Measurements from ENCODE around the gene HDAC4. TPM values are rescaled to one million over a fixed set of nuclear protein-coding genes. Genes with fewer than 3 reads are reported as not detected.

Gene HDAC4
- total RNA-seq, 1 donor from 2014 or later: 44.7 TPM

- Mint-ChIP-seq H3K4me3 (no peak overlapping the region), H3K36me3 (ENCODE audit: low read depth) (no peaks in the 10 kb centered on the region), H3K27ac (no peak overlapping the region), H3K4me1 (peaks cover 33% of the 10 kb centered on the region), H3K27me3 (no peaks in the 10 kb centered on the region), H3K9me3 (no peaks in the 10 kb centered on the region)
- intact Hi-C loops (cut with micrococcal nuclease): no loop called here
- peak; percentile 57 for DNase-seq
Measured at GRCh38 chr2:239303711-239304532, 96.9 kb downstream of the HDAC4 start.

GRCh38 chr2:239302808-239303557, 97.8 kb downstream of the HDAC4 start:
- Mint-ChIP-seq H3K9me3 (no peaks in the 10 kb centered on the region), H3K4me3 (no peak overlapping the region), H3K27me3 (no peaks in the 10 kb centered on the region), H3K4me1 (peaks cover 39% of the 10 kb centered on the region), H3K27ac (no peak overlapping the region), H3K36me3 (ENCODE audit: low read depth) (peaks cover 3% of the 10 kb centered on the region)
- no peak for DNase-seq
- intact Hi-C loops (cut with micrococcal nuclease): no loop called here

GRCh38 chr2:239302083-239302807, 98.6 kb downstream of the HDAC4 start:
- Mint-ChIP-seq H3K27me3 (no peaks in the 10 kb centered on the region), H3K36me3 (ENCODE audit: low read depth) (peaks cover 3% of the 10 kb centered on the region), H3K27ac (no peak overlapping the region), H3K4me3 (no peak overlapping the region), H3K9me3 (no peaks in the 10 kb centered on the region), H3K4me1 (peaks cover 45% of the 10 kb centered on the region)
- no peak for DNase-seq
- intact Hi-C loops (cut with micrococcal nuclease): no loop called here

GRCh38 chr2:239300871-239301735, 99.7 kb downstream of the HDAC4 start:
- Mint-ChIP-seq H3K27ac (no peak overlapping the region), H3K9me3 (no peaks in the 10 kb centered on the region), H3K27me3 (no peaks in the 10 kb centered on the region), H3K36me3 (ENCODE audit: low read depth) (peaks cover 3% of the 10 kb centered on the region), H3K4me3 (no peak overlapping the region), H3K4me1 (peaks cover 51% of the 10 kb centered on the region)
- intact Hi-C loops (cut with micrococcal nuclease): no loop called here
- no peak for DNase-seq

- no peak overlapping the region for H3K4me3 Mint-ChIP-seq
- H3K36me3 Mint-ChIP-seq (ENCODE audit: low read depth): peaks cover 3% of the 10 kb centered on the region
- H3K27me3 Mint-ChIP-seq: no peaks in the 10 kb centered on the region
- H3K4me1 Mint-ChIP-seq: peaks cover 59% of the 10 kb centered on the region
- no peak for DNase-seq
- no peak overlapping the region for H3K27ac Mint-ChIP-seq
- intact Hi-C loops (cut with micrococcal nuclease): no loop called here
- no peaks in the 10 kb centered on the region for H3K9me3 Mint-ChIP-seq
Measured at GRCh38 chr2:239300242-239300641, 100.6 kb downstream of the HDAC4 start.

GRCh38 chr2:239299218-239299939, 101.4 kb downstream of the HDAC4 start:
- Mint-ChIP-seq H3K27me3 (no peaks in the 10 kb centered on the region), H3K9me3 (no peaks in the 10 kb centered on the region), H3K4me3 (no peak overlapping the region), H3K4me1 (peaks cover 61% of the 10 kb centered on the region), H3K36me3 (ENCODE audit: low read depth) (peaks cover 3% of the 10 kb centered on the region), H3K27ac (peak overlapping the region; percentile 51)
- DNase-seq: no peak
- intact Hi-C loops (cut with micrococcal nuclease): loop anchor here (5.0 kb wide), 1 partner anchor 42 kb away; no protein-coding TSS in a partner anchor

- peak overlapping the region; percentile 85 for H3K27ac Mint-ChIP-seq
- H3K4me3 Mint-ChIP-seq: peak overlapping the region; percentile 81
- H3K27me3 Mint-ChIP-seq: peaks cover under 1% of the 10 kb centered on the region
- peak; percentile 92 for DNase-seq
- peaks cover 64% of the 10 kb centered on the region for H3K4me1 Mint-ChIP-seq
- H3K36me3 Mint-ChIP-seq (ENCODE audit: low read depth): peaks cover 5% of the 10 kb centered on the region
- intact Hi-C loops (cut with micrococcal nuclease): loop anchor here (1.0 to 5.0 kb wide), 5 partner anchors 9 to 82 kb away; no protein-coding TSS in a partner anchor
- H3K9me3 Mint-ChIP-seq: no peaks in the 10 kb centered on the region
Measured at GRCh38 chr2:239298116-239298804, 102.6 kb downstream of the HDAC4 start.

- peak; percentile 76 for DNase-seq
- peaks cover 7% of the 10 kb centered on the region for H3K36me3 Mint-ChIP-seq (ENCODE audit: low read depth)
- peak overlapping the region; percentile 81 for H3K4me3 Mint-ChIP-seq
- no peaks in the 10 kb centered on the region for H3K9me3 Mint-ChIP-seq
- peak overlapping the region; percentile 85 for H3K27ac Mint-ChIP-seq
- H3K4me1 Mint-ChIP-seq: peaks cover 64% of the 10 kb centered on the region
- peaks cover 1% of the 10 kb centered on the region for H3K27me3 Mint-ChIP-seq
- intact Hi-C loops (cut with micrococcal nuclease): loop anchor here (1.0 to 5.0 kb wide), 5 partner anchors 8 to 81 kb away; no protein-coding TSS in a partner anchor
Measured at GRCh38 chr2:239297142-239298004, 103.4 kb downstream of the HDAC4 start.

GRCh38 chr2:239296020-239296932, 104.5 kb downstream of the HDAC4 start:
- Mint-ChIP-seq H3K36me3 (ENCODE audit: low read depth) (peaks cover 9% of the 10 kb centered on the region), H3K4me1 (peaks cover 57% of the 10 kb centered on the region), H3K27ac (peak overlapping the region; percentile 1), H3K27me3 (peaks cover 1% of the 10 kb centered on the region), H3K9me3 (no peaks in the 10 kb centered on the region), H3K4me3 (peak overlapping the region; percentile 81)
- DNase-seq: no peak
- intact Hi-C loops (cut with micrococcal nuclease): loop anchor here (5.0 kb wide), 1 partner anchor 39 kb away; no protein-coding TSS in a partner anchor

GRCh38 chr2:239295377-239296019, 105.3 kb downstream of the HDAC4 start:
- intact Hi-C loops (cut with micrococcal nuclease): loop anchor here (5.0 kb wide), 1 partner anchor 38 kb away; no protein-coding TSS in a partner anchor
- peak; percentile 75 for DNase-seq
- H3K4me1 Mint-ChIP-seq: peaks cover 62% of the 10 kb centered on the region
- peaks cover 13% of the 10 kb centered on the region for H3K36me3 Mint-ChIP-seq (ENCODE audit: low read depth)
- peak overlapping the region; percentile 1 for H3K27ac Mint-ChIP-seq
- no peaks in the 10 kb centered on the region for H3K9me3 Mint-ChIP-seq
- peak overlapping the region; percentile 81 for H3K4me3 Mint-ChIP-seq
- H3K27me3 Mint-ChIP-seq: peaks cover 1% of the 10 kb centered on the region
